Transverse colon (tissue), 4 donors: ENCODE data around the gene UNC5C. TPM values are rescaled to one million over a fixed set of nuclear protein-coding genes. Genes with fewer than 3 reads are reported as not detected.

Experiments used
- DNase-seq: peaks from one replicate; pipeline ENCODE4 v3.0.0-alpha.2; 2019
- H3K27ac ChIP-seq, 4 donors: fragments of 200-600 bp; sonication (generic); 2 replicates each; pipeline ENCODE4 v1.5.1; 2016 to 2018; ENCODE audit warnings: inconsistent platforms in 4 of 4
- H3K27me3 ChIP-seq: fragments of 200-600 bp; sonication (generic); 2 replicates; pipeline ENCODE4 v1.5.1; 2017; ENCODE audit warnings: inconsistent platforms
- H3K36me3 ChIP-seq, 4 donors: fragments of 200-600 bp; sonication (generic); 2 replicates each; pipeline ENCODE4 v1.5.1; 2017 to 2019; ENCODE audit warnings: inconsistent platforms in 4 of 4
- H3K4me1 ChIP-seq, 4 donors: fragments of 200-600 bp; sonication (generic); 2 replicates each; pipeline ENCODE4 v1.5.1; 2017 to 2020; ENCODE audit warnings: inconsistent platforms in 4 of 4
- H3K4me3 ChIP-seq, 4 donors: fragments of 200-600 bp; sonication (generic); 1 replicate in 1 of 4; 2 replicates in 3 of 4; pipeline versions ENCODE4 v1.5.1 to v1.6.1; 2017 to 2019; ENCODE audit warnings: inconsistent platforms in 4 of 4
- H3K9me3 ChIP-seq, 2 donors: fragments of 200-600 bp; sonication (generic); 2 replicates each; pipeline ENCODE4 v1.5.1; 2017 to 2019; ENCODE audit warnings: inconsistent platforms in 2 of 2
- EP300 ChIP-seq: sonication (generic); formaldehyde crosslinking; IDR thresholded peaks from one replicate; pipeline ENCODE4 v1.6.1; 2017; ENCODE audit warnings: antibody characterized with exemption, low read depth
- POLR2A ChIP-seq: fragments of 450-650 bp; IDR thresholded peaks from one replicate; pipeline ENCODE4 v1.6.1; 2016; ENCODE audit warnings: antibody characterized with exemption, mild to moderate bottlenecking, moderate library complexity
- POLR2AphosphoS5 ChIP-seq, 3 donors: sonication (generic); formaldehyde crosslinking; IDR thresholded peaks; one replicate each; pipeline ENCODE4 v1.6.1; 2016; ENCODE audit warnings: antibody characterized with exemption in 3 of 3
- WGBS, 2 donors: methylation state at CpG; one replicate each; pipeline ENCODE4 v1.1.5; 2018; ENCODE audit warnings: low coverage in 1 of 2; 5-methylcytosine and 5-hydroxymethylcytosine counted together
- in situ Hi-C, 4 donors: fragments of 200-750 bp; cut with MboI; loops; one replicate each; pipeline versions ENCODE4 v1.15.0 to v1.15.1; 2017; ENCODE audit warnings: low sequenced_read_pairs in 3 of 4, low pct_ligation_motif_present in 1 of 4, low pct_unique_long_range_greater_than_20kb in 1 of 4
- intact Hi-C: fragments of 100-400 bp; cut with DNase I; formaldehyde crosslinking; loops from one replicate; pipeline ENCODE4 v1.15.1; 2023; ENCODE audit warnings: low total_unique reads
- total RNA-seq, 4 donors: library from RNA; depleted of rRNA; stranded (reverse); fragments of >200 nt; gene quantifications; one replicate each; pipeline ENCODE4 v1.1.0, GENCODE V29; 2016
- TF ChIP-seq, protein P1 (sequence below), 5 experiments: fragments of 200-600 bp in 3 of 5; fragments of 450-650 bp in 2 of 5; sonication (generic) in 3 of 5; IDR thresholded peaks; 1 replicate in 2 of 5; 2 replicates in 3 of 5; pipeline ENCODE4 v1.5.1; 2016 to 2017; ENCODE audit warnings: antibody characterized with exemption in 5 of 5, inconsistent platforms in 3 of 5, mild to moderate bottlenecking in 2 of 5, moderate library complexity in 1 of 5

UNC5C gene
- total RNA-seq, 4 donors from 2014 or later: 4.5 to 6.8 (median 4.8) TPM

GRCh38 chr4:95444812-95445211 is 104.0 kb downstream of the UNC5C start:
- DNase-seq: no peak
- Histone ChIP-seq H3K27me3 (no peaks in the 10 kb centered on the region), H3K9me3 (no peaks in the 10 kb centered on the region), H3K27ac (no peak overlapping the region), H3K4me3 (no peak overlapping the region), H3K4me1 (no peaks in the 10 kb centered on the region), H3K36me3 (no peaks in the 10 kb centered on the region)
- in situ Hi-C loops: no loop called here
- TF ChIP-seq EP300 (no peak), POLR2A (no peak), POLR2AphosphoS5 (IDR thresholded peaks at IDR 0.05) (no peak)
- TF ChIP-seq, protein P1, sequence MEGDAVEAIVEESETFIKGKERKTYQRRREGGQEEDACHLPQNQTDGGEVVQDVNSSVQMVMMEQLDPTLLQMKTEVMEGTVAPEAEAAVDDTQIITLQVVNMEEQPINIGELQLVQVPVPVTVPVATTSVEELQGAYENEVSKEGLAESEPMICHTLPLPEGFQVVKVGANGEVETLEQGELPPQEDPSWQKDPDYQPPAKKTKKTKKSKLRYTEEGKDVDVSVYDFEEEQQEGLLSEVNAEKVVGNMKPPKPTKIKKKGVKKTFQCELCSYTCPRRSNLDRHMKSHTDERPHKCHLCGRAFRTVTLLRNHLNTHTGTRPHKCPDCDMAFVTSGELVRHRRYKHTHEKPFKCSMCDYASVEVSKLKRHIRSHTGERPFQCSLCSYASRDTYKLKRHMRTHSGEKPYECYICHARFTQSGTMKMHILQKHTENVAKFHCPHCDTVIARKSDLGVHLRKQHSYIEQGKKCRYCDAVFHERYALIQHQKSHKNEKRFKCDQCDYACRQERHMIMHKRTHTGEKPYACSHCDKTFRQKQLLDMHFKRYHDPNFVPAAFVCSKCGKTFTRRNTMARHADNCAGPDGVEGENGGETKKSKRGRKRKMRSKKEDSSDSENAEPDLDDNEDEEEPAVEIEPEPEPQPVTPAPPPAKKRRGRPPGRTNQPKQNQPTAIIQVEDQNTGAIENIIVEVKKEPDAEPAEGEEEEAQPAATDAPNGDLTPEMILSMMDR (IDR thresholded peaks at IDR 0.05): no peak
- intact Hi-C loops: no loop called here
- WGBS, 2 donors: 91 to 97% methylated on average over 5 of the region's 5 CpGs

DNA sequence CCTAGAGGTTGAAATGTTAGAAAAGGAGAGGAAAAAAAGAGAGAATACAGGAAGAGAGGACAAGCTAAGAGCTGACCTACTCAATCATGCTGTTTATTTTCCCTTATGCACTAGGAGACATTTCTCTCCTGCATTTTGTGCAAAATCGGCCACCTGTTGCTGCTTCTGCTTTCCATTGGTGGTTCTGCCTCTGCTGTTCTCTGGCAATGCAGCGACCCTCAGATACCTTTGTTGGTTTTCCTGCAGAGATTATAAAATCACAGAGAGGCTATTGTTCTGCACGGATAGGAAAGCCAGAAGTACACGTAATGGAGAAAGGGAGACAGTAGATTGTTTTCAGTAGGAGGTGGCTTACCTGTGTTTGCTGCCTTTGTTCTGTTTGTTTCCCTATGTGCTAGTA is 108.9 kb downstream of the UNC5C start:
- 24 to 44% methylated on average over 4 of the region's 4 CpGs for WGBS, 2 donors
- TF ChIP-seq EP300: no peak
- TF ChIP-seq POLR2A: no peak
- TF ChIP-seq POLR2AphosphoS5 (IDR thresholded peaks at IDR 0.05): no peak
- TF ChIP-seq, protein P1 (IDR thresholded peaks at IDR 0.05): no peak
- Histone ChIP-seq H3K9me3 (no peaks in the 10 kb centered on the region), H3K27ac (no peak overlapping the region), H3K27me3 (no peaks in the 10 kb centered on the region), H3K4me1 (no peaks in the 10 kb centered on the region), H3K36me3 (no peaks in the 10 kb centered on the region), H3K4me3 (no peak overlapping the region)
- intact Hi-C loops: no loop called here
- no peak for DNase-seq
- in situ Hi-C loops: no loop called here

DNA sequence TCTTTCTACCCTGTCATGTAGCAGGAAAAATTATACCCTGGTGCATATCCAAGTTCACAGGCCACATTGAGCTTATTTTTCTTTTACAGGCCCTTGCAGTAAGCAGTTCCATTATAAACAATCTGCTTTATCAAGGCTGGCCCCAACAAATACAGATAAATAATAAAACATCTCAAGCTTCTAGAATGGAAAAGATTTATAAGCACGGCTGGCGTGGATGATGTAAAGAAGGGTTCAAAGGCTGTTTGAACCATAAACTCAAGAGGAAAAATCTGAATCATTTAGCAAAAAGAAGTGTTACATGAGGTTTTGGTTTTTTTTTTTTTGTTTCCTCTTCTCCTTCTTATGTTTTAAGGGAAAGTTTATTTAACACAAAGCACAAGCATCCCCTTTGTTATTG is 109.7 kb downstream of the UNC5C start:
- H3K9me3 ChIP-seq: no peaks in the 10 kb centered on the region
- H3K27me3 ChIP-seq: no peaks in the 10 kb centered on the region
- no peaks in the 10 kb centered on the region for H3K4me1 ChIP-seq
- 52 to 71% methylated on average over 2 of the region's 2 CpGs for WGBS, 2 donors
- H3K27ac ChIP-seq: no peak overlapping the region
- H3K4me3 ChIP-seq: no peak overlapping the region
- TF ChIP-seq POLR2A: no peak
- TF ChIP-seq POLR2AphosphoS5 (IDR thresholded peaks at IDR 0.05): no peak
- TF ChIP-seq, protein P1 (IDR thresholded peaks at IDR 0.05): no peak
- in situ Hi-C loops (no loop called here), intact Hi-C loops (no loop called here)
- no peaks in the 10 kb centered on the region for H3K36me3 ChIP-seq
- no peak for DNase-seq

GRCh38 chr4:95432466-95432865 is 116.3 kb downstream of the UNC5C start:
- TF ChIP-seq POLR2AphosphoS5 (IDR thresholded peaks at IDR 0.05): no peak
- TF ChIP-seq POLR2A: no peak
- in situ Hi-C loops (no loop called here), intact Hi-C loops (loop anchor here (5.0 kb wide), 1 partner anchor 1500 kb away; no protein-coding TSS in a partner anchor)
- Histone ChIP-seq H3K4me1 (no peaks in the 10 kb centered on the region), H3K36me3 (no peaks in the 10 kb centered on the region), H3K4me3 (no peak overlapping the region), H3K27ac (no peak overlapping the region), H3K27me3 (no peaks in the 10 kb centered on the region), H3K9me3 (no peaks in the 10 kb centered on the region)
- no peak for DNase-seq
- 60 to 62% methylated on average over 1 of the region's 1 CpG for whole genome bisulfite sequencing, 2 donors

GRCh38 chr4:95431678-95432077 is 117.1 kb downstream of the UNC5C start:
- intact Hi-C loops: loop anchor here (5.0 kb wide), 1 partner anchor 1501 kb away; no protein-coding TSS in a partner anchor

More at GRCh38 chr4:95431678-95432077, 117.1 kb downstream of the UNC5C start:
- DNase-seq: no peak
- TF ChIP-seq EP300 (no peak), POLR2AphosphoS5 (IDR thresholded peaks at IDR 0.05) (no peak), POLR2A (no peak)
- H3K4me1 ChIP-seq: no peaks in the 10 kb centered on the region
- no peaks in the 10 kb centered on the region for H3K27me3 ChIP-seq
- no peaks in the 10 kb centered on the region for H3K36me3 ChIP-seq
- H3K4me3 ChIP-seq: no peak overlapping the region
- no peaks in the 10 kb centered on the region for H3K9me3 ChIP-seq
- no peak overlapping the region for H3K27ac ChIP-seq
- WGBS, 2 donors: 85 to 90% methylated on average over 2 of the region's 2 CpGs
- in situ Hi-C loops: no loop called here
